Posterior cingulate gyrus (tissue), 11 donors: ENCODE data around the gene MYO5B.
"Not testable (repeated sequence)": the region's sequence is repeated elsewhere in the genome, so short reads cannot be mapped to it uniquely, and the experiment has no call there.

Experiments
- DNase-seq, 10 donors: peaks; one replicate each; pipeline versions ENCODE4 v3.0.0 to v3.0.0-alpha.2; 2020 to 2021; ENCODE audit warnings: mixed read lengths in 3 of 10
- intact Hi-C: fragments of 100-400 bp; cut with DNase I; formaldehyde crosslinking; loops from one replicate; pipeline ENCODE4 v1.15.1; 2023

MYO5B gene

GRCh38 chr18:49817947-49818346 lies 377.0 kb downstream of the MYO5B start:
- intact Hi-C loops, result no loop called here
- no peak for DNase-seq

GRCh38 chr18:49815927-49816326 lies 379.0 kb downstream of the MYO5B start:
- no peak for DNase-seq
- intact Hi-C loops, result no loop called here

- peak in 8 of 10 donors; percentile 30 to 90 (median 44) for DNase-seq
- intact Hi-C loops, result no loop called here
Measured at GRCh38 chr18:49814147-49814499, 380.8 kb downstream of the MYO5B start.

GRCh38 chr18:49813319-49814146 lies 381.4 kb downstream of the MYO5B start, which contains the start of gene ACAA2:
ACAA2 (minus strand) TSS chr18:49813533; CDS start chr18:49813484, 49 bp downstream.
- peak; percentile 75 to 97 (median 86) for DNase-seq
- intact Hi-C loops, result no loop called here

- intact Hi-C loops, result no loop called here
- peak in 8 of 10 donors; percentile 9 to 86 (median 33) for DNase-seq
Measured at GRCh38 chr18:49813069-49813318, 382.0 kb downstream of the MYO5B start.

- DNase-seq, result no peak
- intact Hi-C loops, result no loop called here
Measured at GRCh38 chr18:49812286-49813068, 382.5 kb downstream of the MYO5B start.

- intact Hi-C loops, result no loop called here
- DNase-seq, result no peak
Measured at GRCh38 chr18:49811151-49811938, 383.6 kb downstream of the MYO5B start.

- intact Hi-C loops, DNase-seq: not testable (repeated sequence)
Measured at GRCh38 chr18:49808553-49809191, 386.3 kb downstream of the MYO5B start.

- intact Hi-C loops, result no loop called here
- DNase-seq, result no peak
Measured at GRCh38 chr18:49804096-49804495, 390.9 kb downstream of the MYO5B start.

- no peak for DNase-seq
- intact Hi-C loops, result no loop called here
Measured at GRCh38 chr18:49802623-49803022, 392.3 kb downstream of the MYO5B start.

- DNase-seq, intact Hi-C loops: not testable (repeated sequence)
Measured at GRCh38 chr18:49800491-49800890, 394.5 kb downstream of the MYO5B start.

- DNase-seq, intact Hi-C loops: not testable (repeated sequence)
Measured at GRCh38 chr18:49799806-49800205, 395.1 kb downstream of the MYO5B start.

- intact Hi-C loops, result no loop called here
- DNase-seq, result no peak
Measured at GRCh38 chr18:49798001-49798400, 396.9 kb downstream of the MYO5B start.

- intact Hi-C loops, result no loop called here
- no peak for DNase-seq
Measured at GRCh38 chr18:49795612-49796552, 399.1 kb downstream of the MYO5B start.

GRCh38 chr18:49794743-49795142 lies 400.2 kb downstream of the MYO5B start:
- DNase-seq, result no peak
- intact Hi-C loops, result no loop called here

- intact Hi-C loops, result loop anchor here (10.0 kb wide), 1 partner anchor 65 kb away; no protein-coding TSS in a partner anchor
- not testable (repeated sequence) for DNase-seq
Measured at GRCh38 chr18:49789560-49790134, 405.3 kb downstream of the MYO5B start.

- intact Hi-C loops, result loop anchor here (10.0 kb wide), 1 partner anchor 66 kb away; no protein-coding TSS in a partner anchor
- DNase-seq, result no peak
Measured at GRCh38 chr18:49788327-49788898, 406.5 kb downstream of the MYO5B start.

GRCh38 chr18:49786019-49786720 lies 408.8 kb downstream of the MYO5B start:
- intact Hi-C loops, result loop anchor here (10.0 kb wide), 1 partner anchor 69 kb away; no protein-coding TSS in a partner anchor
- no peak for DNase-seq
